22Rv1 (cell line): ENCODE data around the gene MAST4.

Experiments used
- ZFX ChIP-seq: fragments of 450-650 bp; IDR thresholded peaks from 2 replicates; pipeline ENCODE4 v1.6.1; 2017; ENCODE audit warnings: antibody characterized with exemption, borderline replicate concordance
- TF ChIP-seq, protein P1 (sequence below): fragments of 450-650 bp; IDR thresholded peaks from 2 replicates; pipeline ENCODE4 v1.5.1; 2017; ENCODE audit warnings: mild to moderate bottlenecking

- TF ChIP-seq, protein P1, sequence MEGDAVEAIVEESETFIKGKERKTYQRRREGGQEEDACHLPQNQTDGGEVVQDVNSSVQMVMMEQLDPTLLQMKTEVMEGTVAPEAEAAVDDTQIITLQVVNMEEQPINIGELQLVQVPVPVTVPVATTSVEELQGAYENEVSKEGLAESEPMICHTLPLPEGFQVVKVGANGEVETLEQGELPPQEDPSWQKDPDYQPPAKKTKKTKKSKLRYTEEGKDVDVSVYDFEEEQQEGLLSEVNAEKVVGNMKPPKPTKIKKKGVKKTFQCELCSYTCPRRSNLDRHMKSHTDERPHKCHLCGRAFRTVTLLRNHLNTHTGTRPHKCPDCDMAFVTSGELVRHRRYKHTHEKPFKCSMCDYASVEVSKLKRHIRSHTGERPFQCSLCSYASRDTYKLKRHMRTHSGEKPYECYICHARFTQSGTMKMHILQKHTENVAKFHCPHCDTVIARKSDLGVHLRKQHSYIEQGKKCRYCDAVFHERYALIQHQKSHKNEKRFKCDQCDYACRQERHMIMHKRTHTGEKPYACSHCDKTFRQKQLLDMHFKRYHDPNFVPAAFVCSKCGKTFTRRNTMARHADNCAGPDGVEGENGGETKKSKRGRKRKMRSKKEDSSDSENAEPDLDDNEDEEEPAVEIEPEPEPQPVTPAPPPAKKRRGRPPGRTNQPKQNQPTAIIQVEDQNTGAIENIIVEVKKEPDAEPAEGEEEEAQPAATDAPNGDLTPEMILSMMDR = no peak
- TF ChIP-seq ZFX = no peak
These were observed 463.0 kb downstream of the MAST4 start for GRCh38 chr5:67058998-67059743.
